GM18505 (cell line): ENCODE results near the gene OTOF.

ENCODE experiments used
- ATAC-seq: cut with Tn5 transposase; IDR thresholded peaks from one replicate; pipeline ENCODE4 v1.9.1; 2021; ENCODE audit not compliant: unreplicated experiment
- POLR2A ChIP-seq: IDR thresholded peaks from 4 replicates; pipeline ENCODE4 v1.6.1; 2011; ENCODE audit warnings: borderline replicate concordance; ENCODE audit not compliant: insufficient read depth, insufficient read length; ENCODE audit errors: extremely low read depth

Gene OTOF

GRCh38 chr2:26513261-26513660 lies 35.3 kb upstream of the OTOF start:
- TF ChIP-seq POLR2A: no peak
- ATAC-seq: no peak

- ATAC-seq: no peak
- TF ChIP-seq POLR2A: no peak
Measured at GRCh38 chr2:26511466-26511865, 33.5 kb upstream of the OTOF start.

GRCh38 chr2:26510344-26510973 lies 32.5 kb upstream of the OTOF start:
- TF ChIP-seq POLR2A: no peak
- ATAC-seq: no peak

- ATAC-seq: no peak
- no peak for TF ChIP-seq POLR2A
Measured at GRCh38 chr2:26509141-26509540, 31.2 kb upstream of the OTOF start.

- ATAC-seq: no peak
- TF ChIP-seq POLR2A: no peak
Measured at GRCh38 chr2:26507932-26508331, 30.0 kb upstream of the OTOF start.

GRCh38 chr2:26507088-26507487 lies 29.2 kb upstream of the OTOF start:
- no peak for TF ChIP-seq POLR2A
- no peak for ATAC-seq

- TF ChIP-seq POLR2A: no peak
- no peak for ATAC-seq
Measured at GRCh38 chr2:26506279-26506678, 28.4 kb upstream of the OTOF start.

GRCh38 chr2:26504002-26504401 lies 26.1 kb upstream of the OTOF start:
- TF ChIP-seq POLR2A: no peak
- no peak for ATAC-seq

- peak; percentile 68 for ATAC-seq
Measured at GRCh38 chr2:26503231-26503880, 25.4 kb upstream of the OTOF start.

GRCh38 chr2:26500406-26500805 lies 22.5 kb upstream of the OTOF start:
- no peak for TF ChIP-seq POLR2A
- no peak for ATAC-seq

More at GRCh38 chr2:26503231-26503880, 25.4 kb upstream of the OTOF start:
- peak; percentile 22 for TF ChIP-seq POLR2A

GRCh38 chr2:26495705-26496297 lies 17.9 kb upstream of the OTOF start:
- no peak for ATAC-seq
- no peak for TF ChIP-seq POLR2A

- ATAC-seq: no peak
- TF ChIP-seq POLR2A: no peak
Measured at GRCh38 chr2:26494891-26495290, 17.0 kb upstream of the OTOF start.

GRCh38 chr2:26494199-26494598 lies 16.3 kb upstream of the OTOF start:
- no peak for TF ChIP-seq POLR2A
- ATAC-seq: no peak

- no peak for ATAC-seq
- TF ChIP-seq POLR2A: peak; percentile 29
Measured at GRCh38 chr2:26493566-26493965, 15.6 kb upstream of the OTOF start.

- no peak for TF ChIP-seq POLR2A
- ATAC-seq: no peak
Measured at GRCh38 chr2:26492749-26493515, 15.0 kb upstream of the OTOF start.
